Hepatocyte (in vitro differentiated cells): Measurements from ENCODE around the gene EVL. TPM values are rescaled to one million over a fixed set of nuclear protein-coding genes. Genes with fewer than 3 reads are reported as not detected.

ENCODE experiments used
- DNase-seq: peaks from one replicate; pipeline ENCODE4 v3.0.0-alpha.2; 2016; ENCODE audit warnings: low spot score
- H2AFZ ChIP-seq: fragments of 200-600 bp; sonication (generic); 2 replicates; pipeline ENCODE4 v1.6.0; 2016; ENCODE audit warnings: antibody characterized with exemption, mild to moderate bottlenecking
- H3K27ac ChIP-seq: fragments of 200-600 bp; sonication (generic); 2 replicates; pipeline ENCODE4 v1.5.1; 2016; ENCODE audit warnings: mild to moderate bottlenecking
- H3K27me3 ChIP-seq: fragments of 200-600 bp; sonication (generic); 2 replicates; pipeline ENCODE4 v1.6.1; 2016
- H3K36me3 ChIP-seq: fragments of 200-600 bp; sonication (generic); replicated peaks from 2 replicates; pipeline ENCODE4 v1.5.1; 2016; ENCODE audit warnings: low read depth; ENCODE audit not compliant: insufficient read depth
- H3K4me1 ChIP-seq: fragments of 200-600 bp; sonication (generic); 2 replicates; pipeline ENCODE4 v1.5.1; 2016; ENCODE audit warnings: mild to moderate bottlenecking, moderate library complexity; ENCODE audit not compliant: insufficient read depth
- H3K4me2 ChIP-seq: fragments of 200-600 bp; sonication (generic); 2 replicates; pipeline ENCODE4 v1.6.0; 2016
- H3K4me3 ChIP-seq: fragments of 200-600 bp; sonication (generic); 2 replicates; pipeline ENCODE4 v1.5.1; 2016; ENCODE audit warnings: mild to moderate bottlenecking
- H3K79me2 ChIP-seq: fragments of 200-600 bp; sonication (generic); 2 replicates; pipeline ENCODE4 v1.6.0; 2017; ENCODE audit warnings: mild to moderate bottlenecking
- H3K9me2 ChIP-seq: fragments of 200-600 bp; sonication (generic); replicated peaks from 2 replicates; pipeline ENCODE4 v1.6.0; 2017; ENCODE audit warnings: mild to moderate bottlenecking; ENCODE audit not compliant: insufficient read depth
- H3K9me3 ChIP-seq: fragments of 200-600 bp; sonication (generic); 2 replicates; pipeline ENCODE4 v1.5.1; 2016; ENCODE audit warnings: low read depth, mild to moderate bottlenecking
- H4K20me1 ChIP-seq: fragments of 200-600 bp; sonication (generic); 2 replicates; pipeline ENCODE4 v1.6.0; 2016; ENCODE audit warnings: mild to moderate bottlenecking; ENCODE audit not compliant: insufficient read depth, poor library complexity, severe bottlenecking
- EZH2 ChIP-seq: fragments of 200-600 bp; sonication (generic); IDR thresholded peaks from 2 replicates; pipeline ENCODE4 v1.6.1; 2016; ENCODE audit warnings: antibody characterized with exemption, mild to moderate bottlenecking, borderline replicate concordance
- EZH2phosphoT487 ChIP-seq: fragments of 200-600 bp; sonication (generic); IDR thresholded peaks from one replicate; pipeline ENCODE4 v1.6.1; 2018; ENCODE audit warnings: antibody characterized with exemption, mild to moderate bottlenecking, low read depth, moderate library complexity; ENCODE audit not compliant: unreplicated experiment, severe bottlenecking
- WGBS: methylation state at CpG from one replicate; pipeline ENCODE4 v1.1.6; 2016; ENCODE audit warnings: low lambda C conversion rate; ENCODE audit errors: missing lambda C conversion rate; 5-methylcytosine and 5-hydroxymethylcytosine counted together
- polyA plus RNA-seq: library from polyadenylated mRNA; unstranded; fragments of >200 nt; fragmentation: Nextera tagmentation; extraction: Ambion mirVana; gene quantifications from 2 replicates; pipeline ENCODE4 v1.2.1, GENCODE V29; 2016
- total RNA-seq: library from RNA; depleted of rRNA; stranded (reverse); fragments of >200 nt; gene quantifications from 2 replicates; pipeline ENCODE4 v1.2.3, GENCODE V29; 2014
- TF ChIP-seq, protein P1 (sequence below): fragments of 200-600 bp; sonication (generic); IDR thresholded peaks from 2 replicates; pipeline ENCODE4 v1.5.1; 2016; ENCODE audit warnings: antibody characterized with exemption, mild to moderate bottlenecking; ENCODE audit not compliant: poor library complexity

EVL gene
- total and polyA plus RNA-seq, 2 experiments from 2014 or later, result 60.5 to 77.2 TPM

DNA sequence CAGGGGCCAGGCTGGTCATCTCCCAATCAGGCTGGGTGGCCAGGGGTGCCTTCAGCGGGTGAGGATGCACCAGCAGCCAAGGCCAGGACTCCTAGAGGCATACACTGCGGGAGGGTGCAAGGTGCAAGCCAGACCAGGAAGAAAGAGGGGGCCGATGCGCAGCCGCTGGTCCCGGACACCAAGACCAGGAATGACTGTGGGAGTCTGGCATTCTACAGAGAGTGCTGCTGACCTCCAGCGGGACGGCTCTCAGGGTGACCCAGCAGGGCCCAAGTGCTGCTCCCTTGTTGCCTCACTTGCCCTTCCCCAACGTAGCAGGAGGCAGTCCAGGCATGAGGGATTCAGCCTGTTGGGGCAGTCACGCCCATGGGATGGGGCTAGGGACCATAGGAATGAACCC, 58.4 kb downstream of the EVL start:
- WGBS, result 96% methylated on average over 8 of the region's 10 CpGs
- Histone ChIP-seq H3K4me1 (no peaks in the 10 kb centered on the region), H3K9me2 (no peaks in the 10 kb centered on the region), H3K4me3 (no peak overlapping the region), H3K9me3 (no peaks in the 10 kb centered on the region), H4K20me1 (no peaks in the 10 kb centered on the region), H2AFZ (no peak overlapping the region), H3K27ac (no peak overlapping the region), H3K79me2 (no peaks in the 10 kb centered on the region), H3K36me3 (no peaks in the 10 kb centered on the region), H3K4me2 (no peak overlapping the region), H3K27me3 (no peaks in the 10 kb centered on the region)
- no peak for DNase-seq
- TF ChIP-seq, protein P1, sequence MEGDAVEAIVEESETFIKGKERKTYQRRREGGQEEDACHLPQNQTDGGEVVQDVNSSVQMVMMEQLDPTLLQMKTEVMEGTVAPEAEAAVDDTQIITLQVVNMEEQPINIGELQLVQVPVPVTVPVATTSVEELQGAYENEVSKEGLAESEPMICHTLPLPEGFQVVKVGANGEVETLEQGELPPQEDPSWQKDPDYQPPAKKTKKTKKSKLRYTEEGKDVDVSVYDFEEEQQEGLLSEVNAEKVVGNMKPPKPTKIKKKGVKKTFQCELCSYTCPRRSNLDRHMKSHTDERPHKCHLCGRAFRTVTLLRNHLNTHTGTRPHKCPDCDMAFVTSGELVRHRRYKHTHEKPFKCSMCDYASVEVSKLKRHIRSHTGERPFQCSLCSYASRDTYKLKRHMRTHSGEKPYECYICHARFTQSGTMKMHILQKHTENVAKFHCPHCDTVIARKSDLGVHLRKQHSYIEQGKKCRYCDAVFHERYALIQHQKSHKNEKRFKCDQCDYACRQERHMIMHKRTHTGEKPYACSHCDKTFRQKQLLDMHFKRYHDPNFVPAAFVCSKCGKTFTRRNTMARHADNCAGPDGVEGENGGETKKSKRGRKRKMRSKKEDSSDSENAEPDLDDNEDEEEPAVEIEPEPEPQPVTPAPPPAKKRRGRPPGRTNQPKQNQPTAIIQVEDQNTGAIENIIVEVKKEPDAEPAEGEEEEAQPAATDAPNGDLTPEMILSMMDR, result no peak
- TF ChIP-seq EZH2 (no peak), EZH2phosphoT487 (no peak)

DNA sequence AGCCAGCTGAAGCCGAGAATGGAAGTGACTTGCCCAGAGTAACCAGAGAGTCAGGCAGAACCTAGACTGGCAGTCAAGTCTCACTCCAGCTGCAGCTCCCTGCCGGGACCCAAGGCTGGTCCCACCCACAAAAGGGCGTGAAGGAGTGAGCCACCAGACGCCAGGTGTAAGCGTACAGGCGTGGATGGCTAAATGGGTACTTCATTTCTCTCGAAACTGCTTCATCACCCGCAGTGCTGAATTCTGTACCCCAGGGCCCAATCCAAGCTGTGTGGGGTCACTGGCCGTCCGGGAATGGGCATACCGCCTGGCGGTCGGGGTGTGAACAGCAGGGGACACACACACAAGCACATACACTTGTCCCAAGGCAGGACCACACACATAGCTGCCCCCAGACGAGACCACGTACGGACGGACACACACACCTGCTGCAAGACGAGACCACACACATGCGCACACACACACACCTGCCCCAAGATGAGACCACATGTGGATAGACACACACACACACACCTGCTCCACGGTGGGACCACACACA, 59.4 kb downstream of the EVL start:
- no peak for DNase-seq
- Histone ChIP-seq H3K36me3 (no peaks in the 10 kb centered on the region), H3K27ac (no peak overlapping the region), H2AFZ (no peak overlapping the region), H3K4me3 (no peak overlapping the region), H3K79me2 (no peaks in the 10 kb centered on the region), H3K9me3 (no peaks in the 10 kb centered on the region), H3K4me1 (no peaks in the 10 kb centered on the region), H4K20me1 (no peaks in the 10 kb centered on the region), H3K4me2 (no peak overlapping the region), H3K9me2 (no peaks in the 10 kb centered on the region), H3K27me3 (no peaks in the 10 kb centered on the region)
- WGBS, result 92% methylated on average over 20 of the region's 20 CpGs
- TF ChIP-seq EZH2phosphoT487, result no peak
- TF ChIP-seq EZH2, result no peak
- TF ChIP-seq, protein P1, result no peak

DNA sequence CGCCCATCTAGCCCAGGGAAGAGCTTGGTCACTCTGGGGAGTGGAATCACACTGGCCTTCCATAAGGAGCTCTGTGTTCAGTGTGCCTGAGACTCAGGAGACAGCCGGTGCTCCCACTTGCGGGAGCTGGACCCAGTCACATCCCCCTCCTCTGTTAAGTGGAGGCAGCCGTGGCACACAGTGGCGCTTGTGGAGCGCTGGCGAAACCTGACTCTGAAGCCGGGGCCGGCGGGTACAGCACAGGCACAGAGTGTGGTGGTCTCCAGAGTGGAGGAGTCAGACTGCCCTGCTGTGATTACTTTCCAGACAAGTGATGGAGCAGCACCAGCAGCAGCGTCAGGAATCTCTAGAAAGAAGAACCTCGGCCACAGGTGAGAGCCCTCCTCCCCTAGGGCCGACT, 61.2 kb downstream of the EVL start:
- Histone ChIP-seq H3K4me2 (no peak overlapping the region), H3K4me1 (no peaks in the 10 kb centered on the region), H4K20me1 (no peaks in the 10 kb centered on the region), H3K36me3 (no peaks in the 10 kb centered on the region), H3K27ac (no peak overlapping the region), H3K27me3 (no peaks in the 10 kb centered on the region), H2AFZ (no peak overlapping the region), H3K79me2 (no peaks in the 10 kb centered on the region), H3K9me3 (no peaks in the 10 kb centered on the region), H3K4me3 (no peak overlapping the region), H3K9me2 (no peaks in the 10 kb centered on the region)
- TF ChIP-seq, protein P1, result no peak
- TF ChIP-seq EZH2phosphoT487, result no peak
- no peak for DNase-seq
- 99% methylated on average over 13 of the region's 13 CpGs for WGBS
